Peyer's patch (tissue), 4 donors: ENCODE measurements around the gene MAOB.

Experiments used
- POLR2A ChIP-seq, 2 donors: fragments of 450-650 bp; IDR thresholded peaks; one replicate each; pipeline ENCODE4 v1.5.1; 2017; ENCODE audit warnings: antibody characterized with exemption in 2 of 2, mild to moderate bottlenecking in 2 of 2, moderate library complexity in 2 of 2
- TF ChIP-seq, protein P1 (sequence below), 6 experiments: fragments of 450-650 bp in 4 of 6; fragments of 200-600 bp in 2 of 6; sonication (generic) in 1 of 6; IDR thresholded peaks; one replicate each; pipeline ENCODE4 v1.5.1; 2017 to 2019; ENCODE audit warnings: antibody characterized with exemption in 6 of 6, mild to moderate bottlenecking in 3 of 6, moderate library complexity in 1 of 6

DNA sequence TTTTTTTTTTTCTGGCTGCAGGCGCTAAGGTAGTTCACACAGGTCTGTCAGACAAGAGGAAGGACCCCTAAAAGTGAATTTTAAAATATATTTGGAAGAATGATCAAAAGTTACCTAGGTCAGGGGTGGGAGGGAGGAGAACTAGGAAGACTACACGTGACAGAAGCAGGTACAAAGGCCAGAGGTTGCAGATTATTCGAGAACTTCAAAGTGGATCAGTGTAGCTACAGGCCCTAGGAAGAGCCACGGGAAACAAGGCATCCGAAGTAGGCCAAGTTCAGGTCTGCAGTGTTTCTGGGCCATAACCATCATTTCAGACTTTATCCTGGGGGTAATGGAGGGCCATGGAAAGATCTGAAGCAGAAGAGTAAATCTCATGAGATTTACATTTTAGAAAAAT lies 16.5 kb downstream of the MAOB start:
- TF ChIP-seq, protein P1, sequence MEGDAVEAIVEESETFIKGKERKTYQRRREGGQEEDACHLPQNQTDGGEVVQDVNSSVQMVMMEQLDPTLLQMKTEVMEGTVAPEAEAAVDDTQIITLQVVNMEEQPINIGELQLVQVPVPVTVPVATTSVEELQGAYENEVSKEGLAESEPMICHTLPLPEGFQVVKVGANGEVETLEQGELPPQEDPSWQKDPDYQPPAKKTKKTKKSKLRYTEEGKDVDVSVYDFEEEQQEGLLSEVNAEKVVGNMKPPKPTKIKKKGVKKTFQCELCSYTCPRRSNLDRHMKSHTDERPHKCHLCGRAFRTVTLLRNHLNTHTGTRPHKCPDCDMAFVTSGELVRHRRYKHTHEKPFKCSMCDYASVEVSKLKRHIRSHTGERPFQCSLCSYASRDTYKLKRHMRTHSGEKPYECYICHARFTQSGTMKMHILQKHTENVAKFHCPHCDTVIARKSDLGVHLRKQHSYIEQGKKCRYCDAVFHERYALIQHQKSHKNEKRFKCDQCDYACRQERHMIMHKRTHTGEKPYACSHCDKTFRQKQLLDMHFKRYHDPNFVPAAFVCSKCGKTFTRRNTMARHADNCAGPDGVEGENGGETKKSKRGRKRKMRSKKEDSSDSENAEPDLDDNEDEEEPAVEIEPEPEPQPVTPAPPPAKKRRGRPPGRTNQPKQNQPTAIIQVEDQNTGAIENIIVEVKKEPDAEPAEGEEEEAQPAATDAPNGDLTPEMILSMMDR (IDR thresholded peaks at IDR 0.05) = no peak
- no peak for TF ChIP-seq POLR2A (IDR thresholded peaks at IDR 0.05)
